8988T (cell line): ENCODE data around the gene NGEF.

Experiments used
- DNase-seq: peaks from one replicate; pipeline ENCODE4 v3.0.0; 2011

NGEF gene

GRCh38 chr2:233041722-233042323 lies 28.8 kb upstream of the NGEF start:
- DNase-seq, result no peak

DNA sequence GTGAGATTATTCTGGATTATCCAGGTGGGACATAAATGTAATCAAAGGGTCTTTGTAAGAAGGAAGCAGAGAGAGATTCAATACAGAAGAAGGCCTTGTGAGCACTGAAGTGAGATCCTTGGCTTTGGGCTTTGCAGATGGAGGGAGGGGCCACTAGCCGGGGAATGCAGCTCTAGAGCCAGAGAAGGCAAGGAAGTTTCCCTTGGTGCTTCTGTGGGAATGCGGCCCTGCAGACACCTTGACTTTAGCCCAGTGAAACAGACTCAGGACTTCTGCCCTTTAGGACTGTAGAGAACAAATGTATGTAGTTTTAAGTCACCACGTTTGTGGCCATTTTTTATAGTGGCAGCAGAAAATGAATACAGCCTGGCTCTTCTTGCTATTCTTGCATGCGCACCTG lies 27.5 kb upstream of the NGEF start:
- DNase-seq, result no peak

GRCh38 chr2:233039846-233040530 lies 26.9 kb upstream of the NGEF start:
- no peak for DNase-seq

DNA sequence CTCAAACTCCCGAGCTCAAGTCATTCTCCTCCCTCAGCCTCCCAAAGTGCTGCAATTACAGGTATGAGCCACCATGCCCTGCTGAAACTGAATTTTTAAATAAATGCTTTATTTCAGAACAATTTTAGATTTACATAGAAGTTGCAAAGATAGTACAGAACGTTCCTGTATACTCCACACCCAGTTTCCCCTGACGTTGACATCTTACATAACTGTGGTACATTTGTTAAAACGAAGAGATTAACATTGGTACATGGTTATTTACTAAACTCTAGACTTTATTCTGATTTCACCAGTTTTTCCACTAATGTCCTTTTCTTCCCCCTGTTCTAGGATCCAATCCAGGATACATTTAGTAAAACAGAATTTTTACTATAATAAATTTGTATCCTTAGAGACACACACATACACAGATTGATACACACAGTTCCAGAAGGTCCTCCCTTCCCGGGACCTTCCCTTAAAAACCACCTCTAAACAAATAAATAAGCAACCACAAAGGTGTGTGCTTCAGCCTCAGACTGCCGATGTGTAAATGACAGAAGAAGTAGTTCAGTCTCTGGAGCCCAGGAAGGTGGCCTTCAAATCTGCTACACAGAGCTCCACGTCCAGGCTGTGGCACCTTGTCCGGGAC lies 26.3 kb upstream of the NGEF start:
- DNase-seq, result no peak

GRCh38 chr2:233037078-233037477 lies 24.0 kb upstream of the NGEF start:
- DNase-seq, result no peak

GRCh38 chr2:233036162-233036838 lies 23.2 kb upstream of the NGEF start:
- DNase-seq, result no peak

GRCh38 chr2:233035426-233036161 lies 22.5 kb upstream of the NGEF start:
- no peak for DNase-seq

- no peak for DNase-seq
Measured at GRCh38 chr2:233034091-233034882, 21.2 kb upstream of the NGEF start.

- DNase-seq, result no peak
Measured at GRCh38 chr2:233033672-233034071, 20.6 kb upstream of the NGEF start.

DNA sequence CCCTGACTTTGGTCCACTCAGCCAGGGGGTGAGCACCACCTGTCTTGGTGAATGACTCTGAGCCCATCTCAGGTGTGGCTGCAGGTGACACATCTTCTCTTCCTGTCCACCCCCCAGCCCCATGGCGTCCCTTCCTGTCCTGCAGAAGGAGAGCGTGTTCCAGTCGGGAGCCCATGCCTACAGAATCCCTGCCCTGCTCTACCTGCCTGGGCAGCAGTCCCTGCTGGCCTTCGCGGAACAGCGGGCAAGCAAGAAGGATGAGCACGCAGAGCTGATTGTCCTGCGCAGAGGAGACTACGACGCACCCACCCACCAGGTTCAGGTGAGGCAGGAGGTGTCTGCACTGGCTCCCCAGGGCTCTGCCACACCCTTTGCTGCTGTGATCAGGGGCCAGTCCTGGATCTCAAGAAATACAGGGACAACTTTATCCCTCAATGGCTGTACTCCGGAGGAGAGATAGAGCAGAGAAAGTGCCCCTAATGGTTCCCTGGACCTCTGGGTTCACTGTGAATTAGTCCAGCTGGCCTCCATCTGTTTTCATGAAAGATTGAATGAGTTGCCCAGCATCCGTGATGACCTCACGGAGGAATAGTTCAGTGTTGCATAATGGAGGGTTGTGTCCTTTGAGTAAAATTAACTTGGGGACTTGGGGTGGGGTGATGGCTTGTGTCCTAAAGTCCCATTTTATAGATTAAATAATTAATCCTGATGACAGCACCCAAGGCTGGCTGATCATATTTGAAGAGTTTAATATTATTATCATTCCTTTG lies 19.7 kb upstream of the NGEF start, which contains the start of gene NEU2:
TSS of gene NEU2 (plus strand) at position 122 of the 770 bp plus-strand sequence. CDS start at position 122, 0 bp downstream.
- no peak for DNase-seq

DNA sequence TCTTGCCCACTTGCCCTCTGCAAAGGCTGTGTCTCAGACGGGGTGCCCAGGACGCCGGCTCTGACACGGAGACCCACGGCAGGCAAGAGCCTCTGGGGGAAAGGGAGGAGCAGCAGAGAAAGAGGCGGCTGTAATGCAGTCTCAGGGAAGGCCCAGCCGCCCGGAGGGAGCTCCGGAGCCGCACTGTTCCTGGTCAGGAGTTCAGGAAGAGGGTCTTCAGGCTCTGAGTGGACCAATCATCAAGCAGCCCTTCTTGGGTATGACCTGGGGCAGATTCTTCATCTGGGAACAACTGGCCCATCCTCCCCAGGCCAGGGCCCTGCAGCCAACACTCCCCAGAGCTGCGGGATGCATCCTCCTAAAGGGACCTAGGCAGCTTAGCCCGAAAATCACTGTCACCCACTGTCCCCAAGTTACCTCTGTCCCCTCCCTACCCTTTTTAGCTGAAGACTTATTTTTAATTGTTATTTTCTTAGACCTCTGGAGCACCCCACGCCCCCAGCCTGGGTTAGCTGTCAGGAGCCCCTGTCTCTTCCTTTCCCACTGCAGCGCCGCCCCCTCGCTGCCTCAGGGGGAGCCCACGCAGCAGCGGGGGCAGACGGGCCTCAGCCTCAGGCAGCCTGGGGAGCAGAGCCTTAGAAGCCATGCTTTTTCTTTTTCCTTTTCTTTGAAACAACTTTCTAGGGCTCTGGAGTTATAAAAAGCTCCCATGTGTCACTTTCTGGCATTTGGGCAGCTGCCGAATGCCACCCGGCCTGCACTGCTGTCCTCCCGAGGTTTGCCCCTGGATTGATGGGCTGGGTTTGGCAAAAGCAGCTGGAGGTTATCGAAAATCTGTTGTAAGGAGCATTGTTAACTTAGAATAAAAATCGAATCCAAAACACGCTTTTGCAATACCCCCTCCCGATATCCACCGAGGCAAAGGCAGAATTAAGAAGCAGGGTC lies 18.8 kb upstream of the NGEF start:
- DNase-seq, result no peak

GRCh38 chr2:233029321-233029720 lies 16.3 kb upstream of the NGEF start:
- no peak for DNase-seq

- DNase-seq, result no peak
Measured at GRCh38 chr2:233026198-233026813, 13.2 kb upstream of the NGEF start.

GRCh38 chr2:233025706-233026105 lies 12.7 kb upstream of the NGEF start:
- no peak for DNase-seq

DNA sequence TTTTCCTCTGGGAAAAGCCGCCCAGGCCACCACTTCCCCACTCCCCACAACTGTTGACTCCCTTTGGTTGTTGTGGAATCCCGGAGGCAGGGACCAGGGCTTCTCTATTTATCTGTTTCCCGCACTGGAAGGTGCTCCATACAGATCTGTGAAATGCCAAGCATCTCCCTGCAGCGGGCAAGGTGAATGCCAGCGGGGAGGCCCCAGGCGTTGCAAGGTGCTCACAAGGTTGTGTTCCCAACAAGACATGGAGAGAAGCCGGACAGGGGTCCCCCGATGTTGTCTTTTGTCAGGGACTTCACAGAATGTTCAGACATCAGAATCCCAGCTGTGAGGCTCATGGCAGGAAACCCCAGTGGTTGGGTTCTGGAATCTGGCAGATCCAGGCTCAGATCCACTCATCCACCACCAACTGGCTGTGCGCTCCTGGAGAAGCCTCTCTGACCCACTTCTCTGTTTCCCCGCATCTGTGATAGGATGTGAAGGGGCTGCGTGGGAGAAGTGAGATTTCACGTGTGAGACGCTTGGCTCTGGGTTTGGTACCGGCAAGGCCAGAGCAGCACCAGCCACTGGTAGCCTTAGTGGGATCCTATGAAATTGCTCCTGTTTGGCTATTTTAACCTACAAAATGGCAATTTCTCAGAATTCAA lies 10.8 kb upstream of the NGEF start:
- DNase-seq, result no peak

DNA sequence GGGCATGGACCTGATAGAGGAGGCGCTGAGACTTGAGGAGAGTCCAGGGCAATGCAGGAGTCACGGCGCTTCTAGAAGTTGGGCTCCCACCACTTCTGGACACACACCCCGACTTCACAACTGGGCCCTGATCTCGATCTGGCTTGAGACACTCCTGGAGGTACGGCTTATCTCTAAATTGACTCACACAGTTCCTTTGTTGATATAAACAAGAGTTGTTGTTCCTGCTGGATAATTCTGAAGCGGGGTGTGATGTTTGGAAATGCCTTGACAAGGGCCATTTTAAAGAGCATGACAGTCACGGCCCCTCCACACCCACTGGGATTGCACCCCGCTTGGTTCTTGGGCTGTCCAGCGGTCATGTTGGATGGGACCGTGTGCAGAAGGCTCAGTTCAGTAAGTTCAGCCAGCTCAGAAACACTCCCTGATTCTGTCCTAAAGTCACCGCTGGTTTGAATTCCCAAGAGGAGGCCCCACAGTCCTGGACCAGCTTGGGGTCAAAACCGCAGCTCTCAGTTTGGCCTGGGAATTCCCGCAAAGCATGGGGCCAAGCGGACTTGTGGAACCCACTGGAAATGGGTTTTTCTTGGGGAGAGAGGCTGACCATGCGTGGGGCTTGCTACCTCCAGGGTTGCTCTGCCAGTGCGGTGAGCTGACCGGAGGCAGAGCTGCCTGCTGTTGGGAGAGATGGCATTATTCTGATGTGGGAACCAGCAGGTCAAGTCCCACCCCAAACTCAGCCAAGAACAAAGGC lies 10.1 kb upstream of the NGEF start:
- no peak for DNase-seq

DNA sequence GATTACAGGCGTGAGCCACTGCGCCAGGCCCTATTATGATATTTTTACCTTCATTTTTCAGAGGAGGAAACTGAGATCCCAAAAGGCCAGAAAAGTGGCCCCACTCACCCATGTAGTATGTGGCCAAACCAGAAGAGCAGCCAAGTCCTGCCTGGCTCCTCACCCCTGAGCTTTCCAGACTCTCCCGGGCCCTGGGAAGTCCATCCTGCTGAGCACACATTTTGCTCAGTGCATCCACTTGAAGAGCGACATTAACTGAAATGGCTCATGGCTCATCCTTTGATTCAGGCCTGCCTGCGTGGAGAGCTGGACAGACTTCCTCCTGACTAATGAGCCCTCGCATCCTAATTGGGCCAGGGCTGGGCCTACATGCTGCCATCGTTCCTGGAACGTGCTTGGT lies 9.5 kb upstream of the NGEF start:
- DNase-seq, result no peak

- DNase-seq, result no peak
Measured at GRCh38 chr2:233021771-233022170, 8.7 kb upstream of the NGEF start.
